Esophagus squamous epithelium (tissue), 5 donors: ENCODE measurements around the gene RBBP7. TPM values are rescaled to one million over a fixed set of nuclear protein-coding genes. Genes with fewer than 3 reads are reported as not detected.

Source experiments
- DNase-seq: peaks from one replicate; lab custom pipeline; 2025; lab: John Stamatoyannopoulos, UW
- H3K27ac ChIP-seq, 4 donors: fragments of 200-600 bp; sonication (generic); one replicate each; pipeline ENCODE4 v1.5.1; 2016 to 2019; ENCODE audit warnings: mild to moderate bottlenecking in 1 of 4
- H3K27me3 ChIP-seq, 4 donors: fragments of 200-600 bp; sonication (generic); 1 replicate in 3 of 4; 2 replicates in 1 of 4; pipeline versions ENCODE4 v1.5.1 to v1.6.0; 2017 to 2021; ENCODE audit warnings: antibody characterized with exemption in 1 of 4
- H3K36me3 ChIP-seq, 3 donors: fragments of 200-600 bp; sonication (generic); one replicate each; pipeline ENCODE4 v1.5.1; 2016 to 2019
- H3K4me1 ChIP-seq, 3 donors: fragments of 200-600 bp; sonication (generic); one replicate each; pipeline ENCODE4 v1.5.1; 2017 to 2019
- H3K4me3 ChIP-seq, 4 donors: fragments of 200-600 bp; sonication (generic); 1 replicate in 3 of 4; 2 replicates in 1 of 4; pipeline ENCODE4 v1.5.1; 2016 to 2019; ENCODE audit warnings: mild to moderate bottlenecking in 2 of 4, moderate library complexity in 1 of 4
- H3K9me3 ChIP-seq, 3 donors: fragments of 200-600 bp; sonication (generic); one replicate each; pipeline ENCODE4 v1.5.1; 2016 to 2019
- CTCF ChIP-seq, 6 experiments: fragments of 450-650 bp in 4 of 6; fragments of 200-600 bp in 2 of 6; sonication (generic) in 2 of 6; IDR thresholded peaks; one replicate each; pipeline ENCODE4 v1.5.1; 2016 to 2019; ENCODE audit warnings: antibody characterized with exemption in 6 of 6, mild to moderate bottlenecking in 4 of 6, moderate library complexity in 4 of 6
- POLR2A ChIP-seq, 4 donors: fragments of 450-650 bp; IDR thresholded peaks; one replicate each; pipeline ENCODE4 v1.6.1; 2017; ENCODE audit warnings: antibody characterized with exemption in 4 of 4, mild to moderate bottlenecking in 4 of 4, moderate library complexity in 3 of 4
- WGBS, 2 donors: methylation state at CpG; one replicate each; pipeline ENCODE4 v1.1.5; 2018; 5-methylcytosine and 5-hydroxymethylcytosine counted together
- intact Hi-C: fragments of 100-400 bp; cut with DNase I; formaldehyde crosslinking; loops from one replicate; pipeline ENCODE4 v1.15.0; 2022
- total RNA-seq, 4 donors: library from RNA; depleted of rRNA; stranded (reverse); fragments of >200 nt; gene quantifications; one replicate each; pipeline ENCODE4 v1.1.0, GENCODE V29; 2016
- donor health status: DM: yes; HTN: yes; CAD: no.

The RBBP7 gene
- total RNA-seq, 4 donors from 2014 or later = 41.1 to 91.9 (median 74.1) TPM

- intact Hi-C loops = no loop called here
- Histone ChIP-seq H3K36me3 (no peaks in the 10 kb centered on the region), H3K27ac (no peak overlapping the region), H3K27me3 (no peaks in the 10 kb centered on the region), H3K4me1 (peaks cover 6 to 17% (median 6%) of the 10 kb centered on the region in 3 donors), H3K9me3 (no peaks in the 10 kb centered on the region), H3K4me3 (no peak overlapping the region)
- no peak for TF ChIP-seq POLR2A (IDR thresholded peaks at IDR 0.05)
- no peak for TF ChIP-seq CTCF (IDR thresholded peaks at IDR 0.05)
- WGBS, 2 donors = 63 to 71% methylated on average over 8 of the region's 8 CpGs
- DNase-seq = no peak
These were observed 2.9 kb upstream of the RBBP7 start for GRCh38 chrX:16873106-16873505.

GRCh38 chrX:16870862-16871815, 977 bp upstream of the RBBP7 start:
- Histone ChIP-seq H3K27ac (peak overlapping the region; percentile 79 to 95 (median 87)), H3K27me3 (no peaks in the 10 kb centered on the region), H3K9me3 (no peaks in the 10 kb centered on the region), H3K4me3 (peak overlapping the region; percentile 40 to 77 (median 65)), H3K36me3 (no peaks in the 10 kb centered on the region), H3K4me1 (peaks cover 6 to 35% (median 10%) of the 10 kb centered on the region in 3 donors)
- TF ChIP-seq POLR2A (IDR thresholded peaks at IDR 0.05) (no peak), CTCF (IDR thresholded peaks at IDR 0.05) (no peak)
- intact Hi-C loops = no loop called here
- peak; percentile 33 for DNase-seq
- WGBS, 2 donors = 11 to 37% methylated on average over 6 to 31 of the region's 41 CpGs

GRCh38 chrX:16869393-16870094, 618 bp downstream of the RBBP7 start:
- no peak for TF ChIP-seq CTCF (IDR thresholded peaks at IDR 0.05)
- TF ChIP-seq POLR2A (IDR thresholded peaks at IDR 0.05) = no peak
- intact Hi-C loops = no loop called here
- WGBS, 2 donors = 0 to 15% methylated on average over 6 to 7 of the region's 92 CpGs
- peak overlapping the region; percentile 88 to 95 (median 94) for H3K27ac ChIP-seq
- no peaks in the 10 kb centered on the region for H3K27me3 ChIP-seq
- no peak for DNase-seq
- peaks cover 6 to 42% (median 10%) of the 10 kb centered on the region in 3 donors for H3K4me1 ChIP-seq
- peak overlapping the region; percentile 58 to 77 (median 68) for H3K4me3 ChIP-seq
- H3K36me3 ChIP-seq = no peaks in the 10 kb centered on the region
- H3K9me3 ChIP-seq = no peaks in the 10 kb centered on the region

GRCh38 chrX:16868920-16869319, 1.2 kb downstream of the RBBP7 start:
- intact Hi-C loops = no loop called here
- DNase-seq = no peak
- H3K9me3 ChIP-seq = no peaks in the 10 kb centered on the region
- peak overlapping the region; percentile 88 to 95 (median 94) for H3K27ac ChIP-seq
- no peak for TF ChIP-seq POLR2A (IDR thresholded peaks at IDR 0.05)
- no peak for TF ChIP-seq CTCF (IDR thresholded peaks at IDR 0.05)
- WGBS, 2 donors = 0 to 37% methylated on average over 6 to 7 of the region's 7 CpGs
- peaks cover 6 to 42% (median 10%) of the 10 kb centered on the region in 3 donors for H3K4me1 ChIP-seq
- H3K4me3 ChIP-seq = peak overlapping the region; percentile 58 to 77 (median 68)
- H3K36me3 ChIP-seq = no peaks in the 10 kb centered on the region
- no peaks in the 10 kb centered on the region for H3K27me3 ChIP-seq
